ENCODE measurements around the gene CILP2. TPM values are rescaled to one million over a fixed set of nuclear protein-coding genes. Genes with fewer than 3 reads are reported as not detected.

The CILP2 gene
- total RNA-seq, 1 experiment from 2014 or later = under 0.01 TPM

Other genes starting within 250 kb of the CILP2 start
- 11.7 and 29.3 TPM in 2 replicates for gene SUGP1, start 217.8 kb upstream of the CILP2 start, total RNA-seq (2014; rRNA removed; shearing (Covaris generic))
- 15.6 and 22.6 TPM in 2 replicates for gene MAU2, start 217.4 kb upstream of the CILP2 start, total RNA-seq (2014; rRNA removed; shearing (Covaris generic))
- gene GATAD2A, start 132.6 kb upstream of the CILP2 start, total RNA-seq (2014; rRNA removed; shearing (Covaris generic)) = 21.9 and 23.9 TPM in 2 replicates
- 0.68 and 0.96 TPM in 2 replicates for gene TSSK6, start 22.7 kb upstream of the CILP2 start, total RNA-seq (2014; rRNA removed; shearing (Covaris generic))
- 282 and 300 TPM in 2 replicates for gene NDUFA13, start 22.0 kb upstream of the CILP2 start, total RNA-seq (2014; rRNA removed; shearing (Covaris generic))
- 0.12 TPM in 1 of 2 replicates, not detected in the other for gene YJEFN3, start 9.4 kb upstream of the CILP2 start, total RNA-seq (2014; rRNA removed; shearing (Covaris generic))
- gene PBX4, start 80.4 kb downstream of the CILP2 start, total RNA-seq (2014; rRNA removed; shearing (Covaris generic)) = 2.1 and 3.0 TPM in 2 replicates
- 0.72 and 1.4 TPM in 2 replicates for gene LPAR2, start 90.0 kb downstream of the CILP2 start, total RNA-seq (2014; rRNA removed; shearing (Covaris generic))
- gene GMIP, start 105.4 kb downstream of the CILP2 start, total RNA-seq (2014; rRNA removed; shearing (Covaris generic)) = 2.3 and 3.3 TPM in 2 replicates
- 21.3 and 34.7 TPM in 2 replicates for gene ATP13A1, start 125.4 kb downstream of the CILP2 start, total RNA-seq (2014; rRNA removed; shearing (Covaris generic))
- gene ZNF101, start 130.6 kb downstream of the CILP2 start, total RNA-seq (2014; rRNA removed; shearing (Covaris generic)) = 5.2 and 9.3 TPM in 2 replicates
- 4.9 and 5.4 TPM in 2 replicates for gene ZNF14, start 194.8 kb downstream of the CILP2 start, total RNA-seq (2014; rRNA removed; shearing (Covaris generic))

Measured in RPMI7951 (cell line).